ENCODE measurements around the gene PRR7.

Gene PRR7

GRCh38 chr5:177502886-177503285, 56.3 kb downstream of the PRR7 start:
- no peak for DNase-seq

DNA sequence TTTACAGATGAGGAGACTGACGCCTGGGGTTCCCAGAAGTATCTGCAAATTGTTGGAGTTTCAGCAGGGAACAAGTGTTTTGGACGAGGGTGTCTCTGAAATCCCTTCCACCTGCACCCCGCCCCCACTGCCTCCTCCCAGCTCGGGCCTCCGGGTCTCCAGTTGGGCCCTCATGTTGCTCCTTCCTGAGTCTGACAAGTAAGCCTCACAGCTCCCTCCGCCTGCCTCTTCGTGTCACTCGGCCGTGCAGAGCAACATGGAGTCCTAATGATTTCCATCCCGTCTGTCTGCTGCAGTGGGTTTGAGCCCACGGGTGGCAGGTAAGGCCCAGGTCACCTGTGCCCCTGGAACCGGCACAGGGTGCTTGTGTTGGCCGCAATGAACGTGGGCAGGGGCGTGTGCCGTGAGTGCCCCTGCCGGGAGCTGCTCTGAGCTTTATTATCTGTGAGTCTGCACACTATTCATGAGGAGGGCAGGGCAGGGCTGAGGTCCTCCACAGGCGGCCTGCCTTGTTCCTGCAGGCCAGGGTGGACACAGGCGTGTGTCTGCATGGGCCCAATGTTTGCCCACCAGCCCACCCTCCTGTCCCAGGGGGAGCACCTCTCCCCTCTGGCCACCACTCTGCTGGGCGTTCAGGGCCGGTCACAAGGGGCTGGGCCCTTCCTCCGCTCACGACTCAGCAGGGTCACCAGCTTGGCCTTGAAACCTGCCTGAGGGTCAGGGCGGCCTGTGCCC, 56.9 kb downstream of the PRR7 start:
- no peak for DNase-seq

- DNase-seq, result no peak
Observed at GRCh38 chr5:177504086-177505056, 57.8 kb downstream of the PRR7 start.

- DNase-seq, result no peak
Observed at GRCh38 chr5:177505075-177505474, 58.5 kb downstream of the PRR7 start.

Measured in activated naive CD4-positive, alpha-beta T cell treated with anti-CD3 and anti-CD28 coated beads, Interleukin-2, amount 50 U/mL, for 16 hours (primary cell).